MM.1S (cell line): ENCODE measurements around the gene FOSL1.

Experiments used
- EZH2phosphoT487 ChIP-seq: fragments of 300-600 bp; sonication (generic); IDR thresholded peaks from 2 replicates; pipeline ENCODE4 v1.6.1; 2018; ENCODE audit warnings: antibody characterized with exemption, low read length
- TF ChIP-seq, protein P1 (sequence below): fragments of 300-600 bp; sonication (generic); IDR thresholded peaks from 2 replicates; pipeline ENCODE4 v1.5.1; 2016; ENCODE audit warnings: antibody characterized with exemption, low read length, mixed read lengths

DNA sequence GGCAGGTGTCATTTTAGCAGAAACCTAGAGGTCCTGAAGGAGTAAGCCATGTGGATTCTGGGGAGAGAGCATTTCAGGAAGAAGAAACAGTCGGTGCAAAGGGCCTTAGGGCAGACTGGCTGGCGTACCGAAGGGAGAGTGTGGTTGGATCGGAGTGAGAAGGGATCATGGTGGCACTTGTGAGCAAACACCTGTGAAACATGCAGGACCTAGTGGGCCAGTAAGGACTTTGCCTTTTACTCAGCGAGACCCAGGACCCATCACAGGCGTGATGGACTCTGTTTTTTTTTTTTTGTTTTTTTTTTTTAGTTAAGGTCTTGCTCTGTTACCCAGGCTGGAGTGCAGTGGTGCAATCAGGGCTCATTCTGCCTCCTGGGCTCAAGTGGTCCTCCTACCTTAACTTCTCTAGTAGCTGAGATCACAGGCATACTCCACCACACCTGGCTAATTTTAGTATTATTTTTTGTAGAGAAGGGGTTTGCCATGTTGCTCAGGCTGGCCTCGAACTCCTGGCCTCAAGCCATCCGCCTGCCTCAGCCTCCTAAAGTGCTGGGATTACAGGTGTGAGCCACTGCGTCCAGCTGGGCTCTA is 41.6 kb upstream of the FOSL1 start:
- TF ChIP-seq, protein P1, sequence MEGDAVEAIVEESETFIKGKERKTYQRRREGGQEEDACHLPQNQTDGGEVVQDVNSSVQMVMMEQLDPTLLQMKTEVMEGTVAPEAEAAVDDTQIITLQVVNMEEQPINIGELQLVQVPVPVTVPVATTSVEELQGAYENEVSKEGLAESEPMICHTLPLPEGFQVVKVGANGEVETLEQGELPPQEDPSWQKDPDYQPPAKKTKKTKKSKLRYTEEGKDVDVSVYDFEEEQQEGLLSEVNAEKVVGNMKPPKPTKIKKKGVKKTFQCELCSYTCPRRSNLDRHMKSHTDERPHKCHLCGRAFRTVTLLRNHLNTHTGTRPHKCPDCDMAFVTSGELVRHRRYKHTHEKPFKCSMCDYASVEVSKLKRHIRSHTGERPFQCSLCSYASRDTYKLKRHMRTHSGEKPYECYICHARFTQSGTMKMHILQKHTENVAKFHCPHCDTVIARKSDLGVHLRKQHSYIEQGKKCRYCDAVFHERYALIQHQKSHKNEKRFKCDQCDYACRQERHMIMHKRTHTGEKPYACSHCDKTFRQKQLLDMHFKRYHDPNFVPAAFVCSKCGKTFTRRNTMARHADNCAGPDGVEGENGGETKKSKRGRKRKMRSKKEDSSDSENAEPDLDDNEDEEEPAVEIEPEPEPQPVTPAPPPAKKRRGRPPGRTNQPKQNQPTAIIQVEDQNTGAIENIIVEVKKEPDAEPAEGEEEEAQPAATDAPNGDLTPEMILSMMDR = no peak
- no peak for TF ChIP-seq EZH2phosphoT487
